Brain microvascular endothelial cell (primary cell): Measurements from ENCODE around the gene BBS9.

Source experiments
- DNase-seq: peaks from one replicate; pipeline ENCODE4 v3.0.0-alpha.2; 2020
- H3K27ac ChIP-seq: fragments of 250-450 bp; sonication (Bioruptor Pico); 2 replicates; pipeline ENCODE4 v1.5.1; 2020; ENCODE audit warnings: mild to moderate bottlenecking, moderate library complexity
- H3K27me3 ChIP-seq: fragments of 250-450 bp; sonication (Bioruptor Pico); replicated peaks from 2 replicates; pipeline ENCODE4 v1.5.1; 2020; ENCODE audit warnings: mild to moderate bottlenecking
- H3K36me3 ChIP-seq: fragments of 250-450 bp; sonication (Bioruptor Pico); replicated peaks from 2 replicates; pipeline ENCODE4 v1.5.1; 2020; ENCODE audit warnings: mild to moderate bottlenecking
- H3K4me3 ChIP-seq: 2 replicates; pipeline ENCODE4 v1.5.1; 2011; ENCODE audit warnings: low read depth, mild to moderate bottlenecking, control low read depth, low read length, moderate library complexity
- CTCF ChIP-seq: IDR thresholded peaks from 2 replicates; pipeline ENCODE4 v1.5.1; 2011; ENCODE audit warnings: low read depth, mild to moderate bottlenecking, moderate library complexity, low read length, control low read depth, inconsistent platforms; ENCODE audit errors: missing control alignments
- in situ Hi-C: cut with HindIII; loops from 2 replicates; pipeline ENCODE4 v1.10.0; 2017; ENCODE audit warnings: low sequenced_read_pairs, low pct_ligation_motif_present

BBS9 gene

GRCh38 chr7:33558549-33559323 lies 429.4 kb downstream of the BBS9 start:
- in situ Hi-C loops, result no loop called here

GRCh38 chr7:33559324-33559710 lies 430.0 kb downstream of the BBS9 start:
- H3K4me3 ChIP-seq, result no peak overlapping the region
- H3K27me3 ChIP-seq, result no peaks in the 10 kb centered on the region
- no peak for TF ChIP-seq CTCF
- no peak for DNase-seq
- no peaks in the 10 kb centered on the region for H3K36me3 ChIP-seq
- H3K27ac ChIP-seq, result no peak overlapping the region
- in situ Hi-C loops, result no loop called here

More at GRCh38 chr7:33558549-33559323, 429.4 kb downstream of the BBS9 start:
- no peaks in the 10 kb centered on the region for H3K36me3 ChIP-seq
- H3K27me3 ChIP-seq, result no peaks in the 10 kb centered on the region
- H3K4me3 ChIP-seq, result no peak overlapping the region
- H3K27ac ChIP-seq, result no peak overlapping the region
- no peak for TF ChIP-seq CTCF
- no peak for DNase-seq

- no peak for TF ChIP-seq CTCF
- no peak overlapping the region for H3K4me3 ChIP-seq
- H3K27ac ChIP-seq, result no peak overlapping the region
- in situ Hi-C loops, result no loop called here
- DNase-seq, result no peak
- H3K36me3 ChIP-seq, result no peaks in the 10 kb centered on the region
- H3K27me3 ChIP-seq, result no peaks in the 10 kb centered on the region
Observed at GRCh38 chr7:33562996-33563395, 433.6 kb downstream of the BBS9 start.

GRCh38 chr7:33563651-33564050 lies 434.3 kb downstream of the BBS9 start:
- Histone ChIP-seq H3K27ac (no peak overlapping the region), H3K36me3 (no peaks in the 10 kb centered on the region), H3K27me3 (no peaks in the 10 kb centered on the region), H3K4me3 (no peak overlapping the region)
- no peak for DNase-seq
- no peak for TF ChIP-seq CTCF
- in situ Hi-C loops, result no loop called here

GRCh38 chr7:33578166-33578565 lies 448.8 kb downstream of the BBS9 start:
- in situ Hi-C loops, result no loop called here
- no peak for DNase-seq
- no peak overlapping the region for H3K27ac ChIP-seq
- no peaks in the 10 kb centered on the region for H3K27me3 ChIP-seq
- no peak for TF ChIP-seq CTCF
- no peaks in the 10 kb centered on the region for H3K36me3 ChIP-seq
- H3K4me3 ChIP-seq, result no peak overlapping the region
